Measurements from ENCODE around the gene CFAP73. TPM values are rescaled to one million over a fixed set of nuclear protein-coding genes. Genes with fewer than 3 reads are reported as not detected.

The CFAP73 gene
- total RNA-seq, 1 donor = not detected

DNA sequence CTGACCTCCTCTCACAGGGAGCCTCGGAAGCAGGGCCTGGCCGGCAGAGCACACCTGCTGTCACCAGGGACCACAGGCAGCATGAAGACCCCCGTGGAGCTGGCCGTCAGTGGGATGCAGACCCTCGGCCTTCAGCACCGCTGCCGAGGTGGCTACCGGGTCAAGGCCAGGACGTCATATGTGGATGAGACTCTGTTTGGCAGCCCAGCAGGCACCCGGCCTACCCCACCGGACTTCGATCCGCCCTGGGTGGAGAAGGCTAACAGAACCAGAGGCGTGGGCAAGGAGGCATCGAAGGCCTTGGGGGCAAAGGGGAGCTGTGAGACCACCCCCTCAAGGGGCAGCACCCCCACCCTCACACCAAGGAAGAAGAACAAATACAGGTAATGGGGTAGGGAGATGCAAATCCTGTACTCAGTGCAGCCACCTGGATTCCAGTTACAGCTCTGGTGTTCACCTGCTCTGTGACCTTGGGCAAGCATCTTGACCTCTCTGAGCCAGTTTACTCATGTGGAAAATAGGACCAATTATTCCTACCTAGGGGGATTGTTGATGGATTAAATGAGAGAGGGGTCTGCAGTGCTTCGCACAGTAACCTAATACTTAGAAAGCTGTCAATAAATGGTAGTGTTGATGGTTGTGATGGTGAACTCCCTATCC lies 37.3 kb downstream of the CFAP73 start:
- TF ChIP-seq, protein P1, sequence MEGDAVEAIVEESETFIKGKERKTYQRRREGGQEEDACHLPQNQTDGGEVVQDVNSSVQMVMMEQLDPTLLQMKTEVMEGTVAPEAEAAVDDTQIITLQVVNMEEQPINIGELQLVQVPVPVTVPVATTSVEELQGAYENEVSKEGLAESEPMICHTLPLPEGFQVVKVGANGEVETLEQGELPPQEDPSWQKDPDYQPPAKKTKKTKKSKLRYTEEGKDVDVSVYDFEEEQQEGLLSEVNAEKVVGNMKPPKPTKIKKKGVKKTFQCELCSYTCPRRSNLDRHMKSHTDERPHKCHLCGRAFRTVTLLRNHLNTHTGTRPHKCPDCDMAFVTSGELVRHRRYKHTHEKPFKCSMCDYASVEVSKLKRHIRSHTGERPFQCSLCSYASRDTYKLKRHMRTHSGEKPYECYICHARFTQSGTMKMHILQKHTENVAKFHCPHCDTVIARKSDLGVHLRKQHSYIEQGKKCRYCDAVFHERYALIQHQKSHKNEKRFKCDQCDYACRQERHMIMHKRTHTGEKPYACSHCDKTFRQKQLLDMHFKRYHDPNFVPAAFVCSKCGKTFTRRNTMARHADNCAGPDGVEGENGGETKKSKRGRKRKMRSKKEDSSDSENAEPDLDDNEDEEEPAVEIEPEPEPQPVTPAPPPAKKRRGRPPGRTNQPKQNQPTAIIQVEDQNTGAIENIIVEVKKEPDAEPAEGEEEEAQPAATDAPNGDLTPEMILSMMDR (IDR thresholded peaks at IDR 0.05; ENCODE audit: insufficient read depth, low read depth, low read length) = no peak
- no peak for DNase-seq (ENCODE audit: low read depth)
- H3K4me3 ChIP-seq (ENCODE audit: low read depth, low read length) = peak overlapping the region; percentile 92

DNA sequence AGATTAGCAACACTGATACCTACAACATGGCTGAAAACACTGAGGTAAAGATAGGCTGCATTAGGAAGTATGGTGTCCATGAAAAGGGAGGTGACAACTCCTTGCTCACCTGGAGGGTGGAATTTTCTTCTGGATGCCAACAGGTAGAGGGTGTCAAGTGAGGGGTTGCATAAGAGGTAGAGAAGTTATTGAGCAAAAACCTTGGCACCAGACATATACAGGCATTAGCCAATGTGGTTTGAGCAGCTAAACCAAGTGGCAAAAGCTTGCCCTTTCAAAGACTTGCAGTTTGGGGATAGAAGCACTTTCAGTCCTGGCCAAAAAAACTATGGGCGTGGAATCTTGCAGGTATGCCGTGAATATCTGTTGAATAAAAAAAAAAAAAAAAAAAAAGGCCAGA lies 39.8 kb downstream of the CFAP73 start:
- DNase-seq (ENCODE audit: low read depth) = no peak
- H3K4me3 ChIP-seq (ENCODE audit: low read depth, low read length) = no peak overlapping the region
- TF ChIP-seq, protein P1 (IDR thresholded peaks at IDR 0.05; ENCODE audit: insufficient read depth, low read depth, low read length) = no peak

GRCh38 chr12:113190761-113191160 lies 41.2 kb downstream of the CFAP73 start:
- no peak overlapping the region for H3K4me3 ChIP-seq (ENCODE audit: low read depth, low read length)
- DNase-seq (ENCODE audit: low read depth) = peak; percentile 60
- TF ChIP-seq, protein P1 (IDR thresholded peaks at IDR 0.05; ENCODE audit: insufficient read depth, low read depth, low read length) = no peak

DNA sequence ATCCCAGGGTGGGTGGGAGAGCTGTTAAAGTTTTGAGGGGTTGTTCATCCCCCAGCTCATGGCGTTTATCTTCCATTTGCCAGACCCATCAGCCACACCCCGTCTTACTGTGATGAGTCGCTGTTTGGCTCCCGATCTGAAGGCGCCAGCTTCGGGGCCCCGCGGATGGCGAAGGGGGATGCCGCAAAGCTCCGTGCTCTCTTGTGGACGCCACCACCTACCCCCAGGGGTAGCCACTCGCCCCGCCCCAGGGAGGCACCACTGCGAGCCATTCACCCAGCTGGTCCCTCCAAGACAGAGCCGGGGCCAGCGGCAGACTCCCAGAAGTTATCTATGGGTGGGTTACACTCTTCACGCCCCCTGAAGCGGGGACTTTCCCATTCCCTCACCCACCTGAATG lies 41.7 kb downstream of the CFAP73 start:
- TF ChIP-seq, protein P1 (IDR thresholded peaks at IDR 0.05; ENCODE audit: insufficient read depth, low read depth, low read length) = no peak
- no peak overlapping the region for H3K4me3 ChIP-seq (ENCODE audit: low read depth, low read length)
- DNase-seq (ENCODE audit: low read depth) = no peak

GRCh38 chr12:113194971-113195391 lies 45.5 kb downstream of the CFAP73 start:
- peak; percentile 74 for DNase-seq (ENCODE audit: low read depth)
- H3K4me3 ChIP-seq (ENCODE audit: low read depth, low read length) = no peak overlapping the region
- TF ChIP-seq, protein P1 (IDR thresholded peaks at IDR 0.05; ENCODE audit: insufficient read depth, low read depth, low read length) = no peak

DNA sequence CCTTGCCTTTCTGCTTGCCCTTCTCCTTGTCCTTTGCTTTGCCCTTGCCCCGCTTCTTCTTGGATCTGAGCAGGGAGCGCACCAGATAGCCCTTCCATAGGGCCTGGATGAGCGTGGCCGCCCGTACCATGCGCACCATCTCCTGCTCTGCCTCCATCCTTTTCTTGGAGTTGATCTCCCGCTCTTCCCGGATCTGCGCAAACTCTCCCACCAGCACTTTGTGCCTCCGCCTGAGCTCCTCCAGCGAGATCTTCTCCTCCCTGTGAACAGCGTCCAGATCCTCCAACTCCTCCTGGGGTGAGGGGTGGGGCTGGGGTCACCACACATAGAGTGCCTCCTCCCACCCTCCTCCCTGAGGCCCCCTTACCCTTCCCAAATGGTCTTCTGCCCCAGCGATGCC lies 46.1 kb downstream of the CFAP73 start:
- no peak for DNase-seq (ENCODE audit: low read depth)
- no peak overlapping the region for H3K4me3 ChIP-seq (ENCODE audit: low read depth, low read length)
- TF ChIP-seq, protein P1 (IDR thresholded peaks at IDR 0.05; ENCODE audit: insufficient read depth, low read depth, low read length) = no peak

- TF ChIP-seq, protein P1 (IDR thresholded peaks at IDR 0.05; ENCODE audit: insufficient read depth, low read depth, low read length) = no peak
- DNase-seq (ENCODE audit: low read depth) = no peak
- H3K4me3 ChIP-seq (ENCODE audit: low read depth, low read length) = no peak overlapping the region
Measured at GRCh38 chr12:113196582-113196981, 47.1 kb downstream of the CFAP73 start.

Data from fibroblast of villous mesenchyme (primary cell).